GM19397 (cell line): Measurements from ENCODE around the gene ZDHHC3.

ENCODE experiments used
- ATAC-seq: cut with Tn5 transposase; IDR thresholded peaks from one replicate; pipeline ENCODE4 v1.9.1; 2021; ENCODE audit warnings: mild to moderate bottlenecking, moderate library complexity; ENCODE audit not compliant: unreplicated experiment

ZDHHC3 gene

DNA sequence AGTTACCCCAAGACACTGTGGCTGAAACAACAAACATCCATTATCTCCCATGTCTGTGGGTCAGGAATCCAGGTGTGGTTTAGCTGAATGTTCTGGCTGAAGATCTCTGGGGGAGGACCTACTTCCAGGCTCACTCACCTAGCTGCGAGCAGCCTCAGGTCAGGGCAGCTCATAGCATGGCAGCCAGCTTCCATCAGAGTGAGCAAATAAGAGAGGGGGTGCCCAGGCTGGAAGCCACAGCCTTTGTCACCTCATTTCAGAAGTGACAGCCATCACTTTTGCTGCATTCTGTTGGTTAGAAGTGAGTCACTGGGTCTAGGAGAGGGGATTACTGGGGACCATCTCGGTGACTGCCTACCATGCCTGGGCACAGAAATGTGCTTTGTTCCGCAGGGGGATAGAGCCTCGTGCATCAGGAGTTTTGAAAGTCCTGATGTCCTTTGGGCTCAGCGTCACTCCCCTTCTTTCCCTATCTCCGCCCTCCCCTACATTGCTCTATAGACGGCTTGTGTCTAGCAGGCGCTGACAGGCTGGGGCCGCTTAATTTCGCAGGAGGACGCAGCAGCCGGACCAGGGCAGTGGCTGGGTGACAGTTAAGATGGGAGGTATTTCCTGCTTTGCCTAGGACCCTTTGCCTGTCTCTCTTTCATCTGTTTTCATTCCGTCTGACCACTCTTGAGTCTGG lies 76.1 kb downstream of the ZDHHC3 start:
- no peak for ATAC-seq

DNA sequence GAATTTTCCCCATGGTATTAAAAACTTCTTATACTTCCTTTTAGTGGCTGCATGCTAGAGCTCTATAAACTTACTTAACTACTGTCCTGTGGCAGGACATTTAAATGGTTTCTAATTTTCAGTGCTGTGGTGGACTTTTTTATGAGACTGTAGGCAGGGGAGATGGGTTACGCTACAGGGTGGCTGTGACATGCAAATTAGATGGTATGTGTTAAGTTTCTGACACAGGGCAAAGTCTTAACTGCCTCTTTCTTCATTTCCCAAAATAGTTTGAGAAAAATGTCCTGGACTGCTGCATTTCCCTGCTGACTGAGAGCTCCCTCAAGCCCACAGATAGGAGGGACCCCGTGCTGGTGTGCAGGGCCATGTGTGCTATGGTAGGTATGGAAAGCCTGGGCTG lies 79.5 kb downstream of the ZDHHC3 start:
- ATAC-seq, result no peak

DNA sequence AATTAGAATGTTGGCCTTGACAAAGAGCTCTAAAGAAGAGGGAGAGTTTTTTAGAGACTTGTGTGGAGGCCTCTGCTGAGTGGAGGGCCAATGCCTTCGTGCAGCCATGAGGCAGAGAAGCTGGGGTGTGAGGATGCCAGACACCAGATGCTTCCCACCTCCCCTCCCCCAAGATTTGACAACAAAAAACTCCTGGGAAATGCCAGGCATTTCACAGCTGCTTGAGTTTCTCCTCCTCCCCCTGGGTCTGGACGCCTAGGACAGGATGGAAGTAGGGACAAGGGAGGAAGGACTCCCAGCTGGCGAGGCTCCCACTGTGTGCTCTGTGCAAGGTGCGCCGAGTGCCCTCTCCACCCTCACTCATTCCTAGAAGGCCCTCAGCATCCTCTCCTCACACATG lies 81.5 kb downstream of the ZDHHC3 start:
- ATAC-seq, result no peak

DNA sequence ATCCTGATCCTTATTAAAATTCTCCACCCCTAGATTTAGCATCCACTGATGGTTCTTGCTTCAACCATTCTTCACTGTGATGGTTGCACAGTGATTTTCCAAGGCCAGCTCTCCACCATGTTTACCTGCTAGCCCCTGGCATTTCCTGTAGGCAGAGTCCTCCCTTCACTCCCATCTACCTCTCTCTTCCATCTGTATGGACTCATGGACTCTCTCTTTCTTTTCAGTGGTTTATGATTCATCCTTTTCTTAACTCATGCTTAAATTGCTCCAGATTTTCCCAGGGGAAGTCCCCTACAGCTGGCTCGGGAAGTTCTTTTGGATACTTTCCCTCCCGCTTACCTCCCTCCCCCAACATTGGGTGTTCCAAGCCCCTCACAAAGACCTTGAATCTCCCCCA lies 82.9 kb downstream of the ZDHHC3 start:
- no peak for ATAC-seq

- ATAC-seq, result no peak
Observed at GRCh38 chr3:44892689-44893088, 83.3 kb downstream of the ZDHHC3 start.

- no peak for ATAC-seq
Observed at GRCh38 chr3:44890852-44891251, 85.1 kb downstream of the ZDHHC3 start.

- no peak for ATAC-seq
Observed at GRCh38 chr3:44890258-44890657, 85.7 kb downstream of the ZDHHC3 start.

GRCh38 chr3:44887101-44887500 lies 88.9 kb downstream of the ZDHHC3 start:
- ATAC-seq, result no peak

- no peak for ATAC-seq
Observed at GRCh38 chr3:44886561-44886960, 89.4 kb downstream of the ZDHHC3 start.

- no peak for ATAC-seq
Observed at GRCh38 chr3:44885618-44886017, 90.4 kb downstream of the ZDHHC3 start.

DNA sequence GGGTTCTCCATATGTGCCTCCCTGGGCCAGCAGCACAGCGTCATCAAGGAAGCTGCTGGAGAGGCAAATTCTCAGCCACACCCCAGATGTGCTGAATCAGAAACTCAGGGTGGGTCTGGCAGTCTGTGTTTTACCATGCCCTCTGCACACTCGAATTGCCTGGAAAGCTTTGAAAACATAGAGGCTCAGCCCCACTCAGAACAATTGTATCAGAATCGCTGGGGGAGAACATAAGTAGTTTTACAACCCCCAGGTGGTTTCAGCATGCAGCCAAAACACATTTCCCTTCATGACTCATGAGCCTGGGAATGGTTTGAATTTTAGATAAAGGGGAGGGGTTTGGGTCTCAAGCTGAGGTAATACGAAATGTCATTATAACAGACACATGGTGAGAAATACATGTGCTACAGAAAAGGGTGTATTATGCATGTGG lies 92.0 kb downstream of the ZDHHC3 start:
- no peak for ATAC-seq

GRCh38 chr3:44883213-44883955 lies 92.6 kb downstream of the ZDHHC3 start:
- no peak for ATAC-seq

DNA sequence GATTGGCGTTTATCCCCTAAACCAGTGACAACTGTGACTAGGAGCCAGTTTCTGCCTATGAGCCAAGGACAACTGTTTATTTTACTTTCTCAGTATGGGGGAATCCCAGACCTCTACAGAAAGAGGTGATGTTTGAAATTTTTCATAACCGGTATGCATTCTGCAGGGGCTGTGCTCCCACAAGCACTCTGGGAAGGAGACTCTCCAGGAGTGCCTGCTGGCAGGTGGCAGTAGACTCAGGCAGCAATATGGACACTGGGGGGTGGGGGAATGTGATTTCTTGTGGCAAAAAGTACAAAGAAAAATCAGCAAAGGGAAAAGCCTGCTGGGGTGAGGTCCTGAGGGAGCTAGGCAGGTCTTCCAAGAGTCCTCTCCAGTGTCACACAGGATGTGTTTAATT lies 95.7 kb downstream of the ZDHHC3 start:
- no peak for ATAC-seq

DNA sequence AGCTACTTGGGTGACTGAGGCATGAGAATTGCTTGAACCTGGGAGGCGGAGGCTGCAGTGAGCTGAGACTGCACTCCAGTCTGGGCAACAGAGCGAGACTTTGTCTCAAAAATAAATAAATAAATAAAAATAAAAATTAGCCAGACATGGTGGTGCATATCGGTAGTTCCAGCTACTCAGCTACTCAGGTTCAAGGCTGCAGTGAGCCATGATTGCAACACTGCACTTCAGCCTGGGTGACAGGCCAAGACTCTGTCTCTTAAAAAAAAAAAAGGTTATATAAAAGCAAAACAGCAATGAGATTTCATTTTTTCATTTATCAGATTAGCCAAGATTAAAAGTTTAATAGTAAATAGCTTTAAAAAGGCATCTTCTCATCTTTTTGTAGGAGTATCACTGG lies 98.6 kb downstream of the ZDHHC3 start:
- ATAC-seq, result no peak

GRCh38 chr3:44875596-44875995 lies 100.4 kb downstream of the ZDHHC3 start:
- ATAC-seq, result no peak
